Tibial artery (tissue), 4 donors: Measurements from ENCODE around the gene EXOC6.

Experiments
- DNase-seq, 2 donors: peaks; one replicate each; pipeline ENCODE4 v3.0.0-alpha.2; 2019
- H3K27ac ChIP-seq, 2 donors: fragments of 200-600 bp; sonication (generic) in 1 of 2; 1 replicate in 1 of 2; 2 replicates in 1 of 2; pipeline ENCODE4 v1.5.1; 2018 to 2019; ENCODE audit warnings: mild to moderate bottlenecking in 1 of 2
- H3K27me3 ChIP-seq, 2 donors: fragments of 200-600 bp; sonication (generic) in 1 of 2; one replicate each; pipeline versions ENCODE4 v1.5.1 to v1.6.0; 2016 to 2019
- H3K36me3 ChIP-seq, 3 donors: fragments of 200-600 bp; sonication (generic) in 2 of 3; one replicate each; pipeline ENCODE4 v1.5.1; 2016 to 2019; ENCODE audit warnings: mild to moderate bottlenecking in 2 of 3
- H3K4me1 ChIP-seq, 4 donors: fragments of 200-600 bp; sonication (generic) in 2 of 4; 1 replicate in 3 of 4; 2 replicates in 1 of 4; pipeline ENCODE4 v1.5.1; 2016 to 2019
- H3K4me3 ChIP-seq, 2 donors: fragments of 200-600 bp; sonication (generic) in 1 of 2; 1 replicate in 1 of 2; 2 replicates in 1 of 2; pipeline ENCODE4 v1.5.1; 2018 to 2019; ENCODE audit warnings: mild to moderate bottlenecking in 2 of 2
- H3K9me3 ChIP-seq, 3 donors: fragments of 200-600 bp; sonication (generic) in 1 of 3; one replicate each; pipeline ENCODE4 v1.5.1; 2016 to 2019
- CTCF ChIP-seq, 2 experiments: fragments of 200-600 bp in 1 of 2; fragments of 450-650 bp in 1 of 2; IDR thresholded peaks; one replicate each; pipeline ENCODE4 v1.5.1; 2017 to 2019; ENCODE audit warnings: antibody characterized with exemption in 2 of 2, mild to moderate bottlenecking in 1 of 2, moderate library complexity in 1 of 2
- intact Hi-C: fragments of 100-400 bp; cut with DNase I; formaldehyde crosslinking; loops from one replicate; pipeline ENCODE4 v1.15.0; 2023; ENCODE audit warnings: low total_unique reads

EXOC6 gene

GRCh38 chr10:92920866-92921265, 72.5 kb downstream of the EXOC6 start:
- no peak for DNase-seq
- H3K27ac ChIP-seq: no peak overlapping the region
- TF ChIP-seq CTCF (IDR thresholded peaks at IDR 0.05): no peak
- no peaks in the 10 kb centered on the region for H3K9me3 ChIP-seq
- no peak overlapping the region for H3K4me3 ChIP-seq
- H3K4me1 ChIP-seq: no peaks in the 10 kb centered on the region
- intact Hi-C loops: no loop called here
- H3K27me3 ChIP-seq: no peaks in the 10 kb centered on the region
- peaks cover 0 to 20% (median 6%) of the 10 kb centered on the region in 3 donors for H3K36me3 ChIP-seq

- H3K36me3 ChIP-seq: peaks cover 0 to 21% (median 6%) of the 10 kb centered on the region in 3 donors
- no peak for TF ChIP-seq CTCF (IDR thresholded peaks at IDR 0.05)
- no peaks in the 10 kb centered on the region for H3K4me1 ChIP-seq
- H3K27me3 ChIP-seq: no peaks in the 10 kb centered on the region
- H3K4me3 ChIP-seq: no peak overlapping the region
- no peak for DNase-seq
- no peaks in the 10 kb centered on the region for H3K9me3 ChIP-seq
- intact Hi-C loops: no loop called here
- no peak overlapping the region for H3K27ac ChIP-seq
Measured at GRCh38 chr10:92923416-92923815, 75.1 kb downstream of the EXOC6 start.

GRCh38 chr10:92929896-92930295, 81.6 kb downstream of the EXOC6 start:
- no peak for TF ChIP-seq CTCF (IDR thresholded peaks at IDR 0.05)
- H3K27me3 ChIP-seq: no peaks in the 10 kb centered on the region
- H3K4me1 ChIP-seq: no peaks in the 10 kb centered on the region
- peaks cover 6 to 18% (median 17%) of the 10 kb centered on the region in 3 donors for H3K36me3 ChIP-seq
- intact Hi-C loops: no loop called here
- H3K9me3 ChIP-seq: no peaks in the 10 kb centered on the region
- no peak overlapping the region for H3K4me3 ChIP-seq
- no peak overlapping the region for H3K27ac ChIP-seq
- no peak for DNase-seq

GRCh38 chr10:92931597-92931996, 83.3 kb downstream of the EXOC6 start:
- H3K9me3 ChIP-seq: no peaks in the 10 kb centered on the region
- no peak overlapping the region for H3K4me3 ChIP-seq
- no peak overlapping the region for H3K27ac ChIP-seq
- DNase-seq: no peak
- H3K4me1 ChIP-seq: no peaks in the 10 kb centered on the region
- intact Hi-C loops: no loop called here
- no peak for TF ChIP-seq CTCF (IDR thresholded peaks at IDR 0.05)
- peaks cover 6 to 18% (median 17%) of the 10 kb centered on the region in 3 donors for H3K36me3 ChIP-seq
- no peaks in the 10 kb centered on the region for H3K27me3 ChIP-seq

GRCh38 chr10:92937876-92938275, 89.6 kb downstream of the EXOC6 start:
- Histone ChIP-seq H3K4me1 (no peaks in the 10 kb centered on the region), H3K27me3 (no peaks in the 10 kb centered on the region), H3K4me3 (no peak overlapping the region), H3K9me3 (no peaks in the 10 kb centered on the region), H3K27ac (no peak overlapping the region), H3K36me3 (peaks cover 1 to 9% (median 3%) of the 10 kb centered on the region in 3 donors)
- no peak for TF ChIP-seq CTCF (IDR thresholded peaks at IDR 0.05)
- no peak for DNase-seq
- intact Hi-C loops: no loop called here

- intact Hi-C loops: no loop called here
- no peak overlapping the region for H3K27ac ChIP-seq
Measured at GRCh38 chr10:92938841-92939240, 90.5 kb downstream of the EXOC6 start.

More at GRCh38 chr10:92938841-92939240, 90.5 kb downstream of the EXOC6 start:
- DNase-seq: no peak
- TF ChIP-seq CTCF (IDR thresholded peaks at IDR 0.05): no peak
- no peaks in the 10 kb centered on the region for H3K27me3 ChIP-seq
- H3K9me3 ChIP-seq: no peaks in the 10 kb centered on the region
- H3K4me3 ChIP-seq: no peak overlapping the region
- H3K4me1 ChIP-seq: no peaks in the 10 kb centered on the region
- H3K36me3 ChIP-seq: peaks cover 5 to 11% (median 9%) of the 10 kb centered on the region in 3 donors
